ENCODE results near the gene COL9A2.

GRCh38 chr1:40303051-40303771 is 13.9 kb downstream of the COL9A2 start:
- TF ChIP-seq POLR2A (IDR thresholded peaks at IDR 0.05; ENCODE audit: low read length) (no peak), GATA1 (IDR thresholded peaks at IDR 0.05; ENCODE audit: low read depth, low read length) (no peak)

Data from erythroblast (primary cell).